ENCODE data around the gene EP400. TPM values are rescaled to one million over a fixed set of nuclear protein-coding genes. Genes with fewer than 3 reads are reported as not detected.
A peak's percentile ranks its signal among the peaks of the same experiment; 100 is the strongest.

Gene EP400
- 10.2 TPM for total RNA-seq

GRCh38 chr12:131949431-131950181 is at the start of gene EP400:
EP400 (plus strand) TSS chr12:131949942; CDS start chr12:131960620, 10,678 bp downstream.
- FAIRE-seq: no peak

GRCh38 chr12:131900397-131900796 is 49.3 kb upstream of the EP400 start:
- FAIRE-seq (no peak), DNase-seq (ENCODE audit: low spot score in 2 of 2) (no peak)

More at GRCh38 chr12:131949431-131950181, at the start of gene EP400:
- DNase-seq (ENCODE audit: low spot score in 2 of 2): peak; percentile 96 to 97

GRCh38 chr12:131901431-131902331 is 48.1 kb upstream of the EP400 start:
- peak in 1 of 2 donors; percentile 18 for DNase-seq (ENCODE audit: low spot score in 2 of 2)
- FAIRE-seq: no peak

GRCh38 chr12:131902332-131903241 is 47.2 kb upstream of the EP400 start:
- FAIRE-seq (no peak), DNase-seq (ENCODE audit: low spot score in 2 of 2) (no peak)

- DNase-seq (ENCODE audit: low spot score in 2 of 2): no peak
- FAIRE-seq: no peak
Observed at GRCh38 chr12:131903270-131904255, 46.2 kb upstream of the EP400 start.

- DNase-seq (ENCODE audit: low spot score in 2 of 2) (no peak), FAIRE-seq (no peak)
Observed at GRCh38 chr12:131904346-131904745, 45.4 kb upstream of the EP400 start.

GRCh38 chr12:131905081-131905629 is 44.6 kb upstream of the EP400 start:
- no peak for DNase-seq (ENCODE audit: low spot score in 2 of 2)
- no peak for FAIRE-seq

GRCh38 chr12:131905630-131906091 is 44.1 kb upstream of the EP400 start:
- DNase-seq (ENCODE audit: low spot score in 2 of 2) (no peak), FAIRE-seq (no peak)

GRCh38 chr12:131907379-131908091 is 42.2 kb upstream of the EP400 start:
- DNase-seq (ENCODE audit: low spot score in 2 of 2) (no peak), FAIRE-seq (no peak)

- FAIRE-seq (no peak), DNase-seq (ENCODE audit: low spot score in 2 of 2) (no peak)
Observed at GRCh38 chr12:131908092-131909080, 41.4 kb upstream of the EP400 start.

GRCh38 chr12:131909081-131909751 is 40.5 kb upstream of the EP400 start:
- FAIRE-seq (no peak), DNase-seq (ENCODE audit: low spot score in 2 of 2) (no peak)

GRCh38 chr12:131909752-131910219 is 40.0 kb upstream of the EP400 start:
- FAIRE-seq (no peak), DNase-seq (ENCODE audit: low spot score in 2 of 2) (no peak)

- FAIRE-seq (no peak), DNase-seq (ENCODE audit: low spot score in 2 of 2) (no peak)
Observed at GRCh38 chr12:131910302-131911027, 39.3 kb upstream of the EP400 start.

- no peak for DNase-seq (ENCODE audit: low spot score in 2 of 2)
- FAIRE-seq: no peak
Observed at GRCh38 chr12:131911028-131911650, 38.6 kb upstream of the EP400 start.

GRCh38 chr12:131911851-131912477 is 37.8 kb upstream of the EP400 start:
- DNase-seq (ENCODE audit: low spot score in 2 of 2) (no peak), FAIRE-seq (no peak)

Measured in frontal cortex (tissue), 4 donors.